Naive B cell (primary cell): ENCODE results near the gene ARHGEF1. TPM values are rescaled to one million over a fixed set of nuclear protein-coding genes. Genes with fewer than 3 reads are reported as not detected.

ENCODE experiments used
- ATAC-seq, 2 donors: fragments of 150-1000 bp; cut with Tn5 transposase; 2 replicates each; pipeline ENCODE4 v1.10.0; 2021; ENCODE audit warnings: low read depth in 2 of 2, mild to moderate bottlenecking in 2 of 2, moderate library complexity in 2 of 2
- DNase-seq: peaks from one replicate; pipeline ENCODE4 v3.0.0; 2022
- H3K27ac Mint-ChIP-seq, 6 donors: one replicate each; pipeline ENCODE4 v1.8.0; 2020 to 2022; ENCODE audit warnings: mild to moderate bottlenecking in 6 of 6, mixed read lengths in 6 of 6, moderate library complexity in 5 of 6, inconsistent platforms in 2 of 6
- H3K27me3 Mint-ChIP-seq, 3 donors: one replicate each; pipeline ENCODE4 v1.8.0; 2021 to 2022; ENCODE audit warnings: mixed read lengths in 3 of 3, mild to moderate bottlenecking in 1 of 3
- H3K36me3 Mint-ChIP-seq, 2 donors: one replicate each; pipeline ENCODE4 v1.8.0; 2020 to 2022; ENCODE audit warnings: mixed read lengths in 2 of 2, inconsistent platforms in 1 of 2, mild to moderate bottlenecking in 1 of 2
- H3K4me1 Mint-ChIP-seq, 3 donors: one replicate each; pipeline ENCODE4 v1.8.0; 2020 to 2022; ENCODE audit warnings: mixed read lengths in 3 of 3, inconsistent platforms in 1 of 3, mild to moderate bottlenecking in 1 of 3, moderate library complexity in 1 of 3
- H3K4me3 Mint-ChIP-seq, 8 donors: one replicate each; pipeline ENCODE4 v1.8.0; 2020 to 2022; ENCODE audit warnings: mild to moderate bottlenecking in 8 of 8, mixed read lengths in 8 of 8, moderate library complexity in 8 of 8, inconsistent platforms in 2 of 8
- H3K9me3 Mint-ChIP-seq, 7 donors: one replicate each; pipeline ENCODE4 v1.8.0; 2020 to 2022; ENCODE audit warnings: mixed read lengths in 7 of 7, mild to moderate bottlenecking in 5 of 7, inconsistent platforms in 2 of 7, moderate library complexity in 1 of 7
- polyA plus RNA-seq, 6 donors: library from polyadenylated mRNA; unstranded; fragments of 300-500 nt; fragmentation: Illumina TruSeq; gene quantifications; one replicate each; pipeline ENCODE4 v1.2.3, GENCODE V29; 2021; ENCODE audit warnings: low read depth in 6 of 6

The ARHGEF1 gene
- polyA plus RNA-seq, 6 donors from 2014 or later, result 110 to 220 (median 122) TPM

DNA sequence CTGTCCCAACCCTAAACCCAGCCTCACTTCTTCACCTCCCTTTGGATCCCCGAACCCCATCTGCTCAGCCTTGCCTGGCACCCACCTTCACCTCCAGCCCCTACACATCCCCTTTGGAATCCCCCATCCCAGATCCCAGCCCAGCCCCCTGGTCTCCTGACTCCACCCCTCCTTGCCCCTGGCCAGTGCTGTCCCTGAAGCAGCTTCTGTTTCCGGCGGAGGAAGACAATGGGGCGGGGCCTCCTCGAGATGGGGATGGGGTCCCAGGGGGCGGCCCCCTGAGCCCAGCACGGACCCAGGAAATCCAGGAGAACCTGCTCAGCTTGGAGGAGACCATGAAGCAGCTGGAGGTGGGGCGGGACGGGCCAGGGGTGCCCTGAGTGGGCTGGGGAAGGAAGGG lies 23.3 kb downstream of the ARHGEF1 start:
- Mint-ChIP-seq H3K27ac (peak overlapping the region in 2 of 6 donors; percentile 40 to 89), H3K27me3 (no peaks in the 10 kb centered on the region), H3K4me3 (no peak overlapping the region), H3K9me3 (no peaks in the 10 kb centered on the region), H3K4me1 (peaks cover 28 to 55% (median 36%) of the 10 kb centered on the region in 3 donors), H3K36me3 (peaks cover 4 to 29% of the 10 kb centered on the region in 2 donors)
- ATAC-seq (no peak), DNase-seq (no peak)

DNA sequence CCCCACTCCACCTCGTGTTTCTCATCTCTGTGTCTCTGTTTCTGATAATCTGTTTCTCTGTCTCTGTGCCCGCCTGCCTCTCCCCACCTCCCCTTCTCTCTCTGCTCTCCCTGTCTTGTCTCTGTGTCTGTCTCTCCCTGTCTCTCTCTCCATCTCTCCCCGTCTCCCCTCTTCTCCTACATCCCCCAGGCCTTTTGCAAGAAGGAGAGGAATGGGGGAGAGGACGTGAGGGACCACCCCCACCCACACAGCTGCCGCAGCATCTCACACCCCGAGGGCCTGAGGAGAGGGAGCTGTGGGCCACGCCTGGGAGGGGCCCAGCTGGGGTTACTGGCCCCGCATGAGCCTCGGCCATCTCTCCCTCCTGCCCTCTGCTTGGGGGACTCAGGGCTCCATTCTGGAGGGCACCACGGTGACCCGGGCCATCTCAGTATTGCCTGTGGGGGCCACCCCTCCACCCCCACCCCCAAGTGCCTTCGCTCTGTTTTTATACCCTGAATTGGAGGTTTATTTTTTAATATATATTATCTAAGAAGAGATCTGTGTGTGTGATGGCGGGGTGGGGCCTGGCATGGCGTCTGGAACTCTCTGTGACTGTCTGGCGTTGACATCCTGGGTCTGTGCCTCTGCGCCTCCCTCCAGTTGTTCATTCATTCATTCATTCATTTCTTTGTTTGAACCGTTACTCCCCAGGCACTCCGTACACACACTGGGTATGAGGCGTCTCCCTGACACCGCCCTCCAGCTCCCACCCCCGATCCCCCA lies 24.1 kb downstream of the ARHGEF1 start:
- Mint-ChIP-seq H3K27me3 (peaks cover 0 to 6% (median 4%) of the 10 kb centered on the region in 3 donors), H3K27ac (peak overlapping the region in 4 of 6 donors; percentile 40 to 69 (median 52)), H3K4me1 (peaks cover 36 to 57% (median 43%) of the 10 kb centered on the region in 3 donors), H3K36me3 (peaks cover 4 to 29% of the 10 kb centered on the region in 2 donors), H3K4me3 (no peak overlapping the region), H3K9me3 (no peaks in the 10 kb centered on the region)
- DNase-seq (no peak), ATAC-seq (no peak)

DNA sequence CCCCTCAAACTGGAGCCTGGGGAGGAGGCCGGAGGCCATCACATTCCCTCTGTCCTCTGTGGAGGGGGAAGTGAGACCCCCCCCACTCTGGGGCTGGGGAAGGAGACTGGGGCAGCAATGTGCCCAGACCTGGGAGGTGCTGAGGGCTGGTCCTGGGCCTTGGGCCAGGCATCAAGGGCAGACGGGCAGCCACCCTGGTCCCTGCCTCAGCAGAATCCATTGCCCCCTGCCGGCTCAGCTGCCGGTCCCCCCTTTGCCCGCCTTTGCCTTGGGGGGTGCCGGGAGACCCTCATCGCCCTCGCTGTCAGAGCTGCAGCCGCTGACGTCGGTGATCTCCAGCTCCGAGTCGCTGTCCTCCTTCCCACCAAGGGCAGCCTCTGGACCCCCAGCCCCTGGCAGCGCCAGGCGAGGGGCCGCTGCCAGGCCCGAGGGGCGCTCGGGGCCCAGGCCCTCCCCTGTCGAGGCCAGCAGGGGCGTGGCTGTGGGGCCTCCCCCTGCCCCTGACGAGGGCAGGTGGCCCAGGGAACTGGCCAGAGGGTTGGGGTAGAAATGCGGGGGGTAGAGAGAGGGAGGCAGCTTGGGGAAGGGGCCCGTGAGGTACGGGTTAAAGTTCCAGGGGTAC lies 25.1 kb downstream of the ARHGEF1 start:
- Mint-ChIP-seq H3K4me1 (peaks cover 41 to 59% (median 51%) of the 10 kb centered on the region in 3 donors), H3K27ac (no peak overlapping the region)

DNA sequence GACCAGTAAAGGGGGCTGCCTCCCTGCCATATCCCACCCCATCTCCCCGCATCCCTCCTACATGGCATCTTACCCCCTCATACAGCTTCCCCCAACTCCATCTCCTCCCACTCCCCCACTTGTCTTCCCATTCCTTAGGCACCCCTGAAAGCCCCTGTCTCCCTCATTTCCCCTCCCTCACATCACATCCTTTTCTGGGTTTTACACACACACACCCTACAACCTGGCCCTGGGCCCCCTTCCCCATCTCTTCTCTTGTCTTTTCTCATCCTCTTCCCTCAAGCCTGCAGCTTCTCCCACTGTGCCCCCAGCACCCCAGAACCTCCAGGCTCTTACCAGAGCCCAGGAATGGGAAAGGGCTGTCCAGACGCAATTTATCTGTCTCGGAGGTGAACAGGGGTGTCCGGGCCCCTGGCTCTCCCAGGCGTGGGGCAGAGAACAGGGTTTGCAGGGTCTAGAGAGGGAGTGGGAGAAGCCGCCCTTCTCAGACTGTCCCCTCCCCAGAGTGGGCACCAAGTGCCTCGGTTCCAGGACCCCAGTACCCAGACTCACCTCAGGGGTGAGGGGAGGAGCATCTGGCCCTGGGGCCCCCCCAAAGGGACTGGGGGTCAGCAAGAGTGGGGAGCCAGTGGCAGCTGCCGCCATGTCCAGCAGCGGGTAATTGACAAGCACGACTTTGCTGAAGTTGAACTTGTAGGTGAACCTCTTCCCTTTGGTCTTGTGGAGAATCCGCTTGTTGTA lies 25.9 kb downstream of the ARHGEF1 start:
- Mint-ChIP-seq H3K36me3 (peaks cover 4 to 29% of the 10 kb centered on the region in 2 donors), H3K4me1 (peaks cover 44 to 67% (median 59%) of the 10 kb centered on the region in 3 donors), H3K9me3 (no peaks in the 10 kb centered on the region), H3K4me3 (peak overlapping the region in 1 of 8 donors; percentile 44), H3K27me3 (peaks cover 0 to 8% (median 4%) of the 10 kb centered on the region in 3 donors), H3K27ac (peak overlapping the region in 3 of 6 donors; percentile 64 to 93 (median 82))
- ATAC-seq (no peak), DNase-seq (no peak)

More for the DNA sequence above, 25.1 kb downstream of the ARHGEF1 start:
- H3K27me3 Mint-ChIP-seq, result peaks cover 0 to 8% (median 4%) of the 10 kb centered on the region in 3 donors
- ATAC-seq (no peak), DNase-seq (no peak)
- H3K9me3 Mint-ChIP-seq, result no peaks in the 10 kb centered on the region
- H3K4me3 Mint-ChIP-seq, result no peak overlapping the region
- H3K36me3 Mint-ChIP-seq, result peaks cover 4 to 29% of the 10 kb centered on the region in 2 donors

DNA sequence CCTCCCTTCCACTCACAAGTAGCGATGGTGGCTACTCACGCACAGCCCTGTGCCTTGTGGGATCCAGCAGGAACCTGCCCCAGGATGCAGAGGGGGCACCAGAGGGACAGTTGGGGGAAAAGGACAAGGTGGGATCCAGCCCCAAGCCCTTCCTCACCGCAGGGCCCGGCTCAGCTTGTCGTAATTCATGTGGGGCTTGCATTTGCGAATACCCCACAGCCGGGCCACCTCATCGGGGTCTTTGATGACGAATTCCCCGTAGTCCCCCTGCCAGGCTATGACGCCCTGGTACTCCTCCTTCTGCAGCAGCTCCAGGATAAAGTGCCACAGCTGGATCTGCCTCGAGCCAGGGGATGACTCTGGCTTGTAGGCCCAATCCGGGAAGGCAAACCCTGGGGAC lies 26.7 kb downstream of the ARHGEF1 start:
- Mint-ChIP-seq H3K36me3 (peaks cover 4 to 22% of the 10 kb centered on the region in 2 donors), H3K27ac (no peak overlapping the region), H3K9me3 (no peaks in the 10 kb centered on the region), H3K4me3 (peak overlapping the region in 1 of 8 donors; percentile 44), H3K4me1 (peaks cover 47 to 66% (median 61%) of the 10 kb centered on the region in 3 donors), H3K27me3 (peaks cover 0 to 11% (median 4%) of the 10 kb centered on the region in 3 donors)
- DNase-seq (no peak), ATAC-seq (no peak)

DNA sequence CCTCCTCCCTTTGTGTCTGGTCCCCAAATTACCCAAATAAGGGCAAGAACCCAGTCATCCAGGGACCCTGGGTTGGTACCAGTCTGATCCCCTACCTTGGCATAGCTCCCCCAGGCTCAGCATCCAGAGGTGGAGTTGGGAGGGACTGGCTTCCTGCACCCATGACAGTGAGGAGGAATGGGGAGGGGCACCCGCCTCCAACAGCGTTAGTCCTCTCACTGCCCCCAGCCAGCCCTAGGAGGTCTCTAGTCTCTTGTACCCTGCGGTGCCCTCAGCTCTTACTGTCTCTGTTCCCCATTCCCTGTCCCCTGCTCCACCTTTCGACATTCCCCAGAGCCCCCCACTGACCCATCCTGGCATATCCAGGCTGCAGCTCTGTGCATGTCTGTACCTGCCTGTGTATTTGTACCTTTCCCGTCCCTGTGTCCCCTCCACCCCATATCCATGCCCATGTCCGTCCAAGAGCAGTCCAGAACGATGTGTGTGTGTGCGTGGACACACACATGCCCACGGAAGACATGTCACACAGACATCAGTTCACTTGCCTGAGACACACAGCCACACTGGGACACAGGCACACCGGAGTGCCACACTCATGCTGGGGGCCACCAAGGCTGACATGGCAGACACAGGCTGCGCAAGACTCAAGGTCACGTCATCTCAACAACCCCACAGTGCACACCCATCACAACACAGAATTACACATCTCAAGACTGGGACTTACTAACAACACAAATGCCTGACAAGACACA lies 27.4 kb downstream of the ARHGEF1 start:
- Mint-ChIP-seq H3K9me3 (no peaks in the 10 kb centered on the region), H3K4me1 (peaks cover 45 to 65% (median 61%) of the 10 kb centered on the region in 3 donors), H3K4me3 (peak overlapping the region in 3 of 8 donors; percentile 21 to 58 (median 47)), H3K27me3 (peaks cover 0 to 11% (median 4%) of the 10 kb centered on the region in 3 donors), H3K36me3 (peaks cover 4 to 20% of the 10 kb centered on the region in 2 donors), H3K27ac (peak overlapping the region; percentile 21 to 80 (median 57))
- DNase-seq (no peak), ATAC-seq (no peak)

DNA sequence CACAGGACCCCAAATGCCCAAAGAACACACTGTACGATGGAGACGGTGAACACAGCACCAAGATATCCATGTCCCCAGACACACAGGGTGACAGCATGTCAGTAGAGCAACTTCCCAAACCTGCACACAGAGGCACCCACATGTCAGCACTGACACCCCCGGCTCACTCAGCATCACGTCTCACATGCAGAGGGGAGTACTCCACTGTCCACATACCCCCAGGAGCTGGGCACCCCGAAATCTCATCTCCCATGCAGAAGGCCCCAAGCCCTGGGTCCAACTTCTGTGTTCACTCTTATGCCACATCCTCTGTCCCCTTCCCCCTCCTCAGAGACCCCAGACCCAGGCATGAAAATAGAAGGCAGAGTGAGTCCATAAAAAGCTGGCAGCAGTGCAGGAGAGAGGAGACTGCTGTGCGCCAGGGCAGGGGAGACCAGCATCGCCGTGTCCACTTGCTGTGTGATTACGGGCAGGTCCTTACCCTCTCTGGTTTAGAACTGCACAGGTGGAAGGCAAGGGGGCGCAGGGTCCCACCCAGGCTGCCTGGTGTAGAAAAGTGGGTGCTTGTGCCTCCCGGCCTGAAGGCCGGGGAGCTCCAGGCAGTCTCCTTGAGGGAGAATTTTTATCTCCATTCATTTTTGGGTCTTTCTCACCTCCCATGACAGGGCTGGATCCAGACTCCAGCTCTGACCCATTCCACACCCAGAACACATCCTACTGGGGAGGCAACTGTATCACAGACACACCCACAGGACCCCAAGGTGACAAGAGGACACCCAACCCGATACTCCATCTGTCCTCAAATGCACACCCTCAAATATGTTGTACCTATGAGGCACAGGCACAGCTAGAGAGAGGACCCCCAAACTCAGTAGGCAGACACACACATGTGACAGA lies 28.3 kb downstream of the ARHGEF1 start:
- ATAC-seq (no peak), DNase-seq (no peak)
- H3K27me3 Mint-ChIP-seq, result peaks cover 0 to 11% (median 4%) of the 10 kb centered on the region in 3 donors
- H3K36me3 Mint-ChIP-seq, result peaks cover 0 to 13% of the 10 kb centered on the region in 2 donors
- H3K4me1 Mint-ChIP-seq, result peaks cover 40 to 57% (median 56%) of the 10 kb centered on the region in 3 donors
- peak overlapping the region in 7 of 8 donors; percentile 6 to 72 (median 47) for H3K4me3 Mint-ChIP-seq
- no peaks in the 10 kb centered on the region for H3K9me3 Mint-ChIP-seq
- peak overlapping the region; percentile 56 to 91 (median 66) for H3K27ac Mint-ChIP-seq

DNA sequence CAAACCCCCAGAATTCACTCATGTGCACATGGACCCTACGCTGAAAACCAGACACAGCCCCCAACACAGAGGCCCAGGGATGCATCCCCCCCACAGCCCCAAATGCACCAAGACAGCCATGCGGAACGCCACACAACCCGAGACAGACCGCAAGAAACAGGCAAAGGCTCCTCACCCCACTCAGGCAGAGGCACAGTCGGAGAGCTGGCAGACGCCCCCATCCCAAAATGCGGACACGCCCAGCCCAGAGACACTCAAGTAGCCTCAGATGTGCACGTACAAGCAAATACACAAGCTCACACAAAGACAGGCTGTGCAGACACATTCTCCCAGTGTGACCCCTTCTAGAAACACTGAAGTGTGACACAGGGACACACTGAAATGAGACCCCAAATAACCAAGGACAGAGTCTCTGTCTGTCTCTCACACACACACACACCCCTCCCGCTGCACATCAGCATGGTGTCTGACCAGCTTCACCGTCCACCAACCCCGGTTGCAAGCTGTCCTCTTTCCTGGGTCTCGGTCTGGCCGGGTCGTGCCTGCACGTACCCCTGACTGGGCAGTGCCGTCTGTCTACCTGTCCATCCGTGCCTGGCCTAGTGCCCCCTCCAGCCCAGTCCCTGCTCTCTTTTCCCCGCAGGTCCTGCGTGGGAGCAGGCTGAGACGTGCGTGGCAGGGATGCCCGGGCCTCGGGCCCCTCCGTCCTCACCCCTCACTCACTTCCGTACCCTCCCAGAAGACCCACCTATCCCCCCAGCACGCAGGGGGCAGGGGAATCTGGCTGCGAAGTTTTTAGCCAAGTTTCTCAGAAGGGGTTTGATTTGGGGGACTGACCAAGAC lies 29.1 kb downstream of the ARHGEF1 start:
- peaks cover 0 to 11% (median 4%) of the 10 kb centered on the region in 3 donors for H3K27me3 Mint-ChIP-seq
- peak overlapping the region; percentile 6 to 72 (median 60) for H3K4me3 Mint-ChIP-seq
- H3K27ac Mint-ChIP-seq, result peak overlapping the region in 4 of 6 donors; percentile 56 to 91 (median 60)
- peak; percentile 23 to 34 for ATAC-seq
- H3K36me3 Mint-ChIP-seq, result peaks cover 0 to 4% of the 10 kb centered on the region in 2 donors
- H3K4me1 Mint-ChIP-seq, result peaks cover 40 to 50% (median 50%) of the 10 kb centered on the region in 3 donors
- no peaks in the 10 kb centered on the region for H3K9me3 Mint-ChIP-seq
- DNase-seq, result no peak

DNA sequence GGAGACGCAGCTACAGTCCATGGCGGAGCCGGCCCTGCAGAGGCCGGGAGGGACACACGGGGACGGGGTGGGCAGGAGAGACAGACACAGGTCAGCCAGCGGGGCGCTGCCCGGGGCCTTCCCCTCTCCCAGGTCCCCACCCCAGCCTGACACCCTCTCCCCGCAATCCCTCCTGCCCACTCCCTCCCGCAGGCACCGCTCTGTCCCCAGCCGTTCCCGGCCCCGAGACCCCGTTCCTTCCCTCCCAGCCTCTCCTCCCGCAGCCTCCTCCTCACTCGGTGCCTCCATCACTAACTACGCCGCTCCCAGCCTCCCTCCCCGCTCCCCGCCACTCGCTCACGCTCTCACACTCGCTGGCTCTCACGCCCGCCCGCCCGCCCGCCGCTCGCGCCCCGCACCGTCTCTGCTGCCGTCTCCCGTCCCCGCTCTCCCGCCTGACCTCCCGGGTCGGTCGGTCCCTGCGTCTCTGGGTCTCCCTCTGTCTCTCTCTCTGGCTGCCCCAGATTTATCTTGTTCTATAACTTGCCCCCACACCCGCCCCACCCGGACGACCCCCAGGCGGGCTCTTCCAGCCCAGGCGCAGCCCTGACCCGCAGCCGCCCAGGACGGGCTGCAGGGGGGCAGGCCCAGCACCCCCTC lies 30.0 kb downstream of the ARHGEF1 start:
- H3K4me1 Mint-ChIP-seq, result peaks cover 38 to 50% (median 50%) of the 10 kb centered on the region in 3 donors
- peak; percentile 33 for ATAC-seq
- peak overlapping the region in 5 of 8 donors; percentile 23 to 91 (median 39) for H3K4me3 Mint-ChIP-seq
- peaks cover 0 to 11% (median 4%) of the 10 kb centered on the region in 3 donors for H3K27me3 Mint-ChIP-seq
- no peak for DNase-seq
- H3K27ac Mint-ChIP-seq, result peak overlapping the region in 2 of 6 donors; percentile 34 to 81
- H3K36me3 Mint-ChIP-seq, result no peaks in the 10 kb centered on the region
- no peaks in the 10 kb centered on the region for H3K9me3 Mint-ChIP-seq

DNA sequence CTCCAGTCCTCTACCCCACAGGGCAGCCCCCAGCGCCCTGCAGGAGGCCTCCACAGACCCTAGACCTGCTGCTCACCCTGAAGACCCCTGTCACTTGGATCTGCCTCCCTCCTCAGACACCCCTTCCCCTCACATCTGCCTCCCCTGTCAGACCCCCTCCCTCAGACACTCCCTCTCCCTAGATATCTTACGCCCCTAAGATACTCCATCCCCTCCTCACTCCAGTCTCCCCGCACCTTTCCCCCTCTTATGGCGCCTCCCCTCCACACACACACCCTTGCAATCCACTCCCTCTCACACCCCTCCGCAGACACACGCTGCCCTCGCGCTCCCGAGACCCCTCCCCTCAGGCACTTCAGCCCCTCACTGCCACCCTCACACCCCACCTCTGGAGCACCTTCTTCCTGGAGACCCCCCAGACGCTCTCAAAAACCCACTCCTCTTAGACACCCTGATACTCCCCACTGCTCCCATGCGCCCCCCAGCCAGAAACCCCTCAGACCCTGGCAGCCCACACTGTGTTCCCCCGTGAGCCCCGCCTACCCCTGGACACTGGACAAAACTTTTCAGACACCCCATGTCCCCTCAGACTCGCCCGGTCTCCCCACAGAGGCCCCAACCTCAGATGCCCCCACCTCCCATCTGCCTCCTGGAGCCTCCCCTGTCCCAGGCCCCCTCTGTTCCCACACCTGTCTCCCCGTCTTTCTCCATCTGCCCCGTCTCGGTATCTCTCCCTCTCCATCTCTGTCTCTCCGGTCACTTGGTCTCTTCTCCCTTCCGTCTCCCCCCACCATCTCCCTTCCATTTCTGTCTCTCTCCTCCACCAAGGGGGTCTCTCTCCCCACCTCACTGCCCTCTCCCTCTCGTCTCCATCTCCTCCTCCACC lies 30.8 kb downstream of the ARHGEF1 start:
- H3K27ac Mint-ChIP-seq, result peak overlapping the region in 3 of 6 donors; percentile 34 to 81 (median 76)
- H3K9me3 Mint-ChIP-seq, result no peaks in the 10 kb centered on the region
- H3K4me1 Mint-ChIP-seq, result peaks cover 38 to 47% (median 47%) of the 10 kb centered on the region in 3 donors
- no peaks in the 10 kb centered on the region for H3K36me3 Mint-ChIP-seq
- DNase-seq (no peak), ATAC-seq (peak in 1 of 2 donors; percentile 17)
- peaks cover 0 to 11% (median 4%) of the 10 kb centered on the region in 3 donors for H3K27me3 Mint-ChIP-seq
- peak overlapping the region in 5 of 8 donors; percentile 23 to 91 (median 56) for H3K4me3 Mint-ChIP-seq
